Liver (tissue), 3 donors: ENCODE measurements around the gene NUDT22.

Source experiments
- FOXA1 ChIP-seq: IDR thresholded peaks from 2 replicates; pipeline ENCODE4 v1.6.1; 2016; ENCODE audit warnings: antibody characterized with exemption
- GABPA ChIP-seq, 2 donors: IDR thresholded peaks in 1 of 2; conservative IDR thresholded peaks in 1 of 2; 2 replicates each; pipeline ENCODE4 v1.6.1; 2016; ENCODE audit warnings: antibody characterized with exemption in 2 of 2, mild to moderate bottlenecking in 1 of 2, moderate library complexity in 1 of 2
- JUND ChIP-seq, 2 donors: IDR thresholded peaks; 2 replicates each; pipeline ENCODE4 v1.6.1; 2016; ENCODE audit warnings: antibody characterized with exemption in 2 of 2
- RAD21 ChIP-seq, 2 donors: IDR thresholded peaks; 2 replicates each; pipeline ENCODE4 v1.6.1; 2016; ENCODE audit warnings: antibody characterized with exemption in 2 of 2, mild to moderate bottlenecking in 2 of 2
- RXRA ChIP-seq, 2 donors: IDR thresholded peaks; 2 replicates each; pipeline ENCODE4 v1.6.1; 2017 to 2018; ENCODE audit warnings: antibody characterized with exemption in 2 of 2, mild to moderate bottlenecking in 1 of 2
- TAF1 ChIP-seq: conservative IDR thresholded peaks from 2 replicates; pipeline ENCODE4 v1.6.1; 2016; ENCODE audit warnings: antibody characterized with exemption, mild to moderate bottlenecking
- YY1 ChIP-seq: IDR thresholded peaks from 2 replicates; pipeline ENCODE4 v1.6.1; 2016; ENCODE audit warnings: antibody characterized with exemption, mild to moderate bottlenecking
- TF ChIP-seq, protein P1 (sequence below): IDR thresholded peaks from 2 replicates; pipeline ENCODE4 v1.6.1; 2016; ENCODE audit warnings: antibody characterized with exemption, mild to moderate bottlenecking
- TF ChIP-seq, protein P2 (sequence below): fragments of 150-350 bp; IDR thresholded peaks from 2 replicates; pipeline ENCODE4 v1.5.1; 2017; ENCODE audit warnings: improper control_type of control experiment, low read depth, low read length; ENCODE audit not compliant: missing input control
- TF ChIP-seq, protein P3 (sequence below): IDR thresholded peaks from 2 replicates; pipeline ENCODE4 v1.6.1; 2016; ENCODE audit warnings: antibody characterized with exemption
- TF ChIP-seq, protein P4 (sequence below): IDR thresholded peaks from 2 replicates; pipeline ENCODE4 v1.6.1; 2016; ENCODE audit warnings: antibody characterized with exemption
- donor health status: healthy.
- donor health status: healthy.

DNA sequence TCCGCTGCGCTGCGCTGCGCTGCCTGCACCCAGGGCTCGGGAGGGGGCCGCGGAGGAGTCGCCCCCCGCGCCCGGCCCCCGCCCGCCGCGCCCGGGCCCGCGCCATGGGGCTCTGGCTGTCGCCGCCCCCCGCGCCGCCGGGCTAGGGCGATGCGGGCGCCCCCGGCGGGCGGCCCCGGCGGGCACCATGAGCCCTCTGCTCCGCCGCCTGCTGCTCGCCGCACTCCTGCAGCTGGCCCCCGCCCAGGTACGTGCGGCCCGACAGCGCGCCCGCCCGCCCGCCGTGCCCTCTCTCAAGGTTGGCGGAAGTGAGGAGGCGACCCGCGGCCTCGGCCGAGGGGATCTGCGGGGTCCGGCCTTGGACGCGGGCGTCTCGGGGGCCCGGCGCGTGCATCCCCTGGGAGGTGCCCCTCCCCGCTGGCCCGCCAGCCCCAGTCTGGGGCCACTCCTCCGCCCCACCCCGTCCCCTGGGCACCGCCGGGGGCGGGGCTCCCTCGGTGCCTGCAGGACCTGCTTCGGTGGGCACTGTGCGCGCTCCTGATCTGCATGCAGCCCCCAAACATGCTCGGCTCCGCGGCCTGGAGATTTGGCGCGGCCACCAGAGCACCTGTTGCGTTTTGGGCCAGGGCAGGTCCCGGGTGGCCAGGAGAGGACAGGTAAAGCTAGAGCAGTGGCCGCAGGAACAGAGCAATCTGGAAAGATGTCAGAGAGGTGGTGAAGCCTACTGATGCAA lies 8.7 kb downstream of the NUDT22 start:
- TF ChIP-seq, protein P1, sequence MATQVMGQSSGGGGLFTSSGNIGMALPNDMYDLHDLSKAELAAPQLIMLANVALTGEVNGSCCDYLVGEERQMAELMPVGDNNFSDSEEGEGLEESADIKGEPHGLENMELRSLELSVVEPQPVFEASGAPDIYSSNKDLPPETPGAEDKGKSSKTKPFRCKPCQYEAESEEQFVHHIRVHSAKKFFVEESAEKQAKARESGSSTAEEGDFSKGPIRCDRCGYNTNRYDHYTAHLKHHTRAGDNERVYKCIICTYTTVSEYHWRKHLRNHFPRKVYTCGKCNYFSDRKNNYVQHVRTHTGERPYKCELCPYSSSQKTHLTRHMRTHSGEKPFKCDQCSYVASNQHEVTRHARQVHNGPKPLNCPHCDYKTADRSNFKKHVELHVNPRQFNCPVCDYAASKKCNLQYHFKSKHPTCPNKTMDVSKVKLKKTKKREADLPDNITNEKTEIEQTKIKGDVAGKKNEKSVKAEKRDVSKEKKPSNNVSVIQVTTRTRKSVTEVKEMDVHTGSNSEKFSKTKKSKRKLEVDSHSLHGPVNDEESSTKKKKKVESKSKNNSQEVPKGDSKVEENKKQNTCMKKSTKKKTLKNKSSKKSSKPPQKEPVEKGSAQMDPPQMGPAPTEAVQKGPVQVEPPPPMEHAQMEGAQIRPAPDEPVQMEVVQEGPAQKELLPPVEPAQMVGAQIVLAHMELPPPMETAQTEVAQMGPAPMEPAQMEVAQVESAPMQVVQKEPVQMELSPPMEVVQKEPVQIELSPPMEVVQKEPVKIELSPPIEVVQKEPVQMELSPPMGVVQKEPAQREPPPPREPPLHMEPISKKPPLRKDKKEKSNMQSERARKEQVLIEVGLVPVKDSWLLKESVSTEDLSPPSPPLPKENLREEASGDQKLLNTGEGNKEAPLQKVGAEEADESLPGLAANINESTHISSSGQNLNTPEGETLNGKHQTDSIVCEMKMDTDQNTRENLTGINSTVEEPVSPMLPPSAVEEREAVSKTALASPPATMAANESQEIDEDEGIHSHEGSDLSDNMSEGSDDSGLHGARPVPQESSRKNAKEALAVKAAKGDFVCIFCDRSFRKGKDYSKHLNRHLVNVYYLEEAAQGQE, result no peak
- TF ChIP-seq, protein P2, sequence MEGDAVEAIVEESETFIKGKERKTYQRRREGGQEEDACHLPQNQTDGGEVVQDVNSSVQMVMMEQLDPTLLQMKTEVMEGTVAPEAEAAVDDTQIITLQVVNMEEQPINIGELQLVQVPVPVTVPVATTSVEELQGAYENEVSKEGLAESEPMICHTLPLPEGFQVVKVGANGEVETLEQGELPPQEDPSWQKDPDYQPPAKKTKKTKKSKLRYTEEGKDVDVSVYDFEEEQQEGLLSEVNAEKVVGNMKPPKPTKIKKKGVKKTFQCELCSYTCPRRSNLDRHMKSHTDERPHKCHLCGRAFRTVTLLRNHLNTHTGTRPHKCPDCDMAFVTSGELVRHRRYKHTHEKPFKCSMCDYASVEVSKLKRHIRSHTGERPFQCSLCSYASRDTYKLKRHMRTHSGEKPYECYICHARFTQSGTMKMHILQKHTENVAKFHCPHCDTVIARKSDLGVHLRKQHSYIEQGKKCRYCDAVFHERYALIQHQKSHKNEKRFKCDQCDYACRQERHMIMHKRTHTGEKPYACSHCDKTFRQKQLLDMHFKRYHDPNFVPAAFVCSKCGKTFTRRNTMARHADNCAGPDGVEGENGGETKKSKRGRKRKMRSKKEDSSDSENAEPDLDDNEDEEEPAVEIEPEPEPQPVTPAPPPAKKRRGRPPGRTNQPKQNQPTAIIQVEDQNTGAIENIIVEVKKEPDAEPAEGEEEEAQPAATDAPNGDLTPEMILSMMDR, result no peak
- no peak for TF ChIP-seq YY1
- TF ChIP-seq, protein P3, sequence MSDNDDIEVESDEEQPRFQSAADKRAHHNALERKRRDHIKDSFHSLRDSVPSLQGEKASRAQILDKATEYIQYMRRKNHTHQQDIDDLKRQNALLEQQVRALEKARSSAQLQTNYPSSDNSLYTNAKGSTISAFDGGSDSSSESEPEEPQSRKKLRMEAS, result no peak
- TF ChIP-seq JUND (IDR thresholded peaks at IDR 0.05), result no peak
- no peak for TF ChIP-seq RXRA (IDR thresholded peaks at IDR 0.05)
- TF ChIP-seq FOXA1, result no peak
- no peak for TF ChIP-seq RAD21 (IDR thresholded peaks at IDR 0.05)
- TF ChIP-seq GABPA (IDR thresholded peaks at IDR 0.05 in 1 of 2, conservative IDR thresholded peaks at IDR 0.05 in 1 of 2), result no peak
- no peak for TF ChIP-seq TAF1
- TF ChIP-seq, protein P4, sequence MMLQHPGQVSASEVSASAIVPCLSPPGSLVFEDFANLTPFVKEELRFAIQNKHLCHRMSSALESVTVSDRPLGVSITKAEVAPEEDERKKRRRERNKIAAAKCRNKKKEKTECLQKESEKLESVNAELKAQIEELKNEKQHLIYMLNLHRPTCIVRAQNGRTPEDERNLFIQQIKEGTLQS, result no peak
